HG03571 (cell line): Measurements from ENCODE around the gene DOCK8.

ENCODE experiments used
- ATAC-seq: cut with Tn5 transposase; IDR thresholded peaks from one replicate; pipeline ENCODE4 v1.9.1; 2021; ENCODE audit not compliant: unreplicated experiment

Gene DOCK8

GRCh38 chr9:266228-266627, 51.6 kb downstream of the DOCK8 start:
- ATAC-seq, result no peak

GRCh38 chr9:268616-269015, 54.0 kb downstream of the DOCK8 start:
- ATAC-seq, result no peak

- ATAC-seq, result no peak
Measured at GRCh38 chr9:269081-269711, 54.5 kb downstream of the DOCK8 start.

- ATAC-seq, result no peak
Measured at GRCh38 chr9:270657-271237, 56.1 kb downstream of the DOCK8 start.

GRCh38 chr9:272251-273213, 57.9 kb downstream of the DOCK8 start:
- ATAC-seq, result peak; percentile 95

GRCh38 chr9:274406-274805, 59.7 kb downstream of the DOCK8 start:
- ATAC-seq, result no peak

GRCh38 chr9:277601-278295, 63.1 kb downstream of the DOCK8 start:
- ATAC-seq, result no peak

GRCh38 chr9:278651-279050, 64.0 kb downstream of the DOCK8 start:
- ATAC-seq, result no peak

- no peak for ATAC-seq
Measured at GRCh38 chr9:279674-280073, 65.0 kb downstream of the DOCK8 start.

- no peak for ATAC-seq
Measured at GRCh38 chr9:281741-282645, 67.3 kb downstream of the DOCK8 start.

GRCh38 chr9:286071-286740, 71.5 kb downstream of the DOCK8 start:
- no peak for ATAC-seq

- no peak for ATAC-seq
Measured at GRCh38 chr9:289121-289520, 74.5 kb downstream of the DOCK8 start.

GRCh38 chr9:292915-293314, 78.2 kb downstream of the DOCK8 start:
- no peak for ATAC-seq

GRCh38 chr9:295576-295975, 80.9 kb downstream of the DOCK8 start:
- no peak for ATAC-seq

GRCh38 chr9:296411-296810, 81.7 kb downstream of the DOCK8 start:
- no peak for ATAC-seq

GRCh38 chr9:297104-297972, 82.7 kb downstream of the DOCK8 start:
- peak; percentile 97 for ATAC-seq

GRCh38 chr9:303502-303901, 88.8 kb downstream of the DOCK8 start:
- no peak for ATAC-seq

- no peak for ATAC-seq
Measured at GRCh38 chr9:304106-304505, 89.4 kb downstream of the DOCK8 start.
